HepG2 (cell line): ENCODE measurements around the gene PDK2. TPM values are rescaled to one million over a fixed set of nuclear protein-coding genes. Genes with fewer than 3 reads are reported as not detected.

Source experiments
- HDAC1 ChIP-seq: sonication (generic); formaldehyde crosslinking; IDR thresholded peaks from 2 replicates; pipeline ENCODE4 v1.5.1; 2020; ENCODE audit warnings: mild to moderate bottlenecking, missing genetic modification reagents
- HNF4G ChIP-seq, 2 experiments: sonication (generic) in 1 of 2; formaldehyde crosslinking in 1 of 2; IDR thresholded peaks; 2 replicates each; pipeline versions ENCODE4 v1.4.0 to v1.6.1; 2011 to 2020; ENCODE audit warnings: borderline replicate concordance in 2 of 2, low read depth in 2 of 2, mild to moderate bottlenecking in 2 of 2, low read length in 1 of 2, missing genetic modification reagents in 1 of 2, moderate library complexity in 1 of 2
- IKZF1 ChIP-seq: fragments of 450-650 bp; IDR thresholded peaks from 2 replicates; pipeline ENCODE4 v1.7.1; 2016
- IRF1 ChIP-seq: sonication (generic); formaldehyde crosslinking; IDR thresholded peaks from 2 replicates; pipeline ENCODE4 v1.4.0; 2020; ENCODE audit warnings: low read depth, mild to moderate bottlenecking, missing genetic modification reagents
- KLF11 ChIP-seq: IDR thresholded peaks from 2 replicates; pipeline ENCODE4 v1.6.1; 2016; ENCODE audit warnings: missing compliant biosample characterization
- LCORL ChIP-seq, 2 experiments: fragments of 450-650 bp in 1 of 2; sonication (generic) in 1 of 2; formaldehyde crosslinking in 1 of 2; IDR thresholded peaks; 2 replicates each; pipeline versions ENCODE4 v1.5.0 to v1.6.1; 2017 to 2020; ENCODE audit warnings: antibody characterized with exemption in 1 of 2, missing genetic modification reagents in 1 of 2
- MLLT10 ChIP-seq: sonication (generic); formaldehyde crosslinking; IDR thresholded peaks from 2 replicates; pipeline ENCODE4 v1.4.0; 2020; ENCODE audit warnings: missing genetic modification reagents
- NFIB ChIP-seq: sonication (generic); formaldehyde crosslinking; IDR thresholded peaks from 2 replicates; pipeline ENCODE4 v1.9.0; 2021; ENCODE audit warnings: missing genetic modification reagents, mild to moderate bottlenecking, borderline replicate concordance
- NKX3-1 ChIP-seq: sonication (generic); formaldehyde crosslinking; IDR thresholded peaks from 2 replicates; pipeline ENCODE4 v1.5.0; 2020; ENCODE audit warnings: missing genetic modification reagents
- SP4 ChIP-seq: sonication (generic); formaldehyde crosslinking; IDR thresholded peaks from 2 replicates; pipeline ENCODE4 v1.8.1; 2023; ENCODE audit warnings: mild to moderate bottlenecking, missing genetic modification reagents
- TP53 ChIP-seq: sonication (generic); formaldehyde crosslinking; conservative IDR thresholded peaks from 2 replicates; pipeline ENCODE4 v1.4.0; 2020; ENCODE audit warnings: missing genetic modification reagents
- ZNF160 ChIP-seq: sonication (generic); formaldehyde crosslinking; IDR thresholded peaks from 2 replicates; pipeline ENCODE4 v1.8.0; 2022; ENCODE audit warnings: mild to moderate bottlenecking, inconsistent platforms, missing genetic modification reagents
- ZNF496 ChIP-seq: sonication (generic); formaldehyde crosslinking; IDR thresholded peaks from 2 replicates; pipeline ENCODE4 v1.8.1; 2023; ENCODE audit warnings: mild to moderate bottlenecking, moderate library complexity, missing genetic modification reagents; ENCODE audit not compliant: insufficient replicate concordance
- ZSCAN30 ChIP-seq: sonication (generic); formaldehyde crosslinking; IDR thresholded peaks from 2 replicates; pipeline ENCODE4 v1.5.0; 2020; ENCODE audit warnings: mild to moderate bottlenecking, missing genetic modification reagents
- ZXDC ChIP-seq: sonication (generic); formaldehyde crosslinking; IDR thresholded peaks from 2 replicates; pipeline ENCODE4 v1.5.0; 2020; ENCODE audit warnings: mild to moderate bottlenecking, missing genetic modification reagents
- polyA plus RNA-seq, 8 experiments: library from polyadenylated mRNA; depleted of rRNA in 3 of 8; stranded (reverse) in 7 of 8; unstranded in 1 of 8; fragments of >200 nt; fragmentation: Illumina TruSeq in 4 of 8; extraction: Trizol in 4 of 8; gene quantifications; 2 replicates each; pipeline versions ENCODE4 v1.2.1 to v1.2.3, GENCODE V29; 2011 to 2016; ENCODE audit warnings: low read depth in 4 of 8, missing spikeins in 1 of 8, mixed read lengths in 1 of 8; ENCODE audit not compliant: insufficient read depth in 1 of 8
- total RNA-seq, 5 experiments: library from RNA; depleted of rRNA; stranded (reverse); fragments of >200 nt; fragmentation: Illumina TruSeq; extraction: Trizol; gene quantifications; 2 replicates each; pipeline ENCODE4 v1.2.3, GENCODE V29; 2016; ENCODE audit warnings: low read depth in 1 of 5
- TF ChIP-seq, protein P1 (sequence below): IDR thresholded peaks from 2 replicates; pipeline ENCODE4 v1.6.1; 2012; ENCODE audit warnings: inconsistent platforms
- TF ChIP-seq, protein P2 (sequence below): sonication (generic); formaldehyde crosslinking; IDR thresholded peaks from 2 replicates; pipeline ENCODE4 v1.9.0; 2021; ENCODE audit warnings: missing genetic modification reagents, mild to moderate bottlenecking, borderline replicate concordance
- TF ChIP-seq, protein P3 (sequence below): sonication (generic); formaldehyde crosslinking; IDR thresholded peaks from 2 replicates; pipeline ENCODE4 v1.4.0; 2020; ENCODE audit warnings: mild to moderate bottlenecking, missing genetic modification reagents
- TF ChIP-seq, protein P4 (sequence below): fragments of 450-650 bp; IDR thresholded peaks from 2 replicates; pipeline ENCODE4 v1.6.1; 2017; ENCODE audit warnings: mild to moderate bottlenecking

The PDK2 gene
- total and polyA plus RNA-seq, 2 of the 13 experiments (the other 11 are each of a cell fraction or from before 2014, with no cell fraction given), result 18.5 to 59.7 TPM

- TF ChIP-seq, protein P1, sequence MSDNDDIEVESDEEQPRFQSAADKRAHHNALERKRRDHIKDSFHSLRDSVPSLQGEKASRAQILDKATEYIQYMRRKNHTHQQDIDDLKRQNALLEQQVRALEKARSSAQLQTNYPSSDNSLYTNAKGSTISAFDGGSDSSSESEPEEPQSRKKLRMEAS, result peak; percentile 34; the same call in 1 of the 2 replicates
- TF ChIP-seq KLF11 (CRISPR knock-in tag) (0 out of 2 replicates have a peak, but pooled peaks have one; percentile 37), NKX3-1 (CRISPR knock-in tag) (no peak), NFIB (CRISPR knock-in tag) (no peak), SP4 (CRISPR knock-in tag) (peak; percentile 50; the same call in 1 of the 2 replicates), ZNF160 (CRISPR knock-in tag) (no peak), ZSCAN30 (CRISPR knock-in tag) (no peak), HDAC1 (CRISPR knock-in tag) (peak; percentile 62), TP53 (CRISPR knock-in tag) (no peak), HNF4G (IDR thresholded peaks at IDR 0.05; ENCODE audit: borderline replicate concordance, low read depth, low read length) (peak; percentile 76; the same call in 1 of the 2 replicates), HNF4G (CRISPR knock-in tag; IDR thresholded peaks at IDR 0.05; ENCODE audit: borderline replicate concordance, low read depth) (no peak), LCORL (IDR thresholded peaks at IDR 0.05) (peak; percentile 74; the same call in 1 of the 2 replicates), LCORL (CRISPR knock-in tag; IDR thresholded peaks at IDR 0.05) (peak; percentile 94), IKZF1 (no peak), ZNF496 (CRISPR knock-in tag) (no peak), ZXDC (CRISPR knock-in tag) (no peak), MLLT10 (CRISPR knock-in tag) (no peak), IRF1 (CRISPR knock-in tag) (no peak)
- TF ChIP-seq, protein P2, sequence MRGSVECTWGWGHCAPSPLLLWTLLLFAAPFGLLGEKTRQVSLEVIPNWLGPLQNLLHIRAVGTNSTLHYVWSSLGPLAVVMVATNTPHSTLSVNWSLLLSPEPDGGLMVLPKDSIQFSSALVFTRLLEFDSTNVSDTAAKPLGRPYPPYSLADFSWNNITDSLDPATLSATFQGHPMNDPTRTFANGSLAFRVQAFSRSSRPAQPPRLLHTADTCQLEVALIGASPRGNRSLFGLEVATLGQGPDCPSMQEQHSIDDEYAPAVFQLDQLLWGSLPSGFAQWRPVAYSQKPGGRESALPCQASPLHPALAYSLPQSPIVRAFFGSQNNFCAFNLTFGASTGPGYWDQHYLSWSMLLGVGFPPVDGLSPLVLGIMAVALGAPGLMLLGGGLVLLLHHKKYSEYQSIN (CRISPR knock-in tag), result no peak
- TF ChIP-seq, protein P3, sequence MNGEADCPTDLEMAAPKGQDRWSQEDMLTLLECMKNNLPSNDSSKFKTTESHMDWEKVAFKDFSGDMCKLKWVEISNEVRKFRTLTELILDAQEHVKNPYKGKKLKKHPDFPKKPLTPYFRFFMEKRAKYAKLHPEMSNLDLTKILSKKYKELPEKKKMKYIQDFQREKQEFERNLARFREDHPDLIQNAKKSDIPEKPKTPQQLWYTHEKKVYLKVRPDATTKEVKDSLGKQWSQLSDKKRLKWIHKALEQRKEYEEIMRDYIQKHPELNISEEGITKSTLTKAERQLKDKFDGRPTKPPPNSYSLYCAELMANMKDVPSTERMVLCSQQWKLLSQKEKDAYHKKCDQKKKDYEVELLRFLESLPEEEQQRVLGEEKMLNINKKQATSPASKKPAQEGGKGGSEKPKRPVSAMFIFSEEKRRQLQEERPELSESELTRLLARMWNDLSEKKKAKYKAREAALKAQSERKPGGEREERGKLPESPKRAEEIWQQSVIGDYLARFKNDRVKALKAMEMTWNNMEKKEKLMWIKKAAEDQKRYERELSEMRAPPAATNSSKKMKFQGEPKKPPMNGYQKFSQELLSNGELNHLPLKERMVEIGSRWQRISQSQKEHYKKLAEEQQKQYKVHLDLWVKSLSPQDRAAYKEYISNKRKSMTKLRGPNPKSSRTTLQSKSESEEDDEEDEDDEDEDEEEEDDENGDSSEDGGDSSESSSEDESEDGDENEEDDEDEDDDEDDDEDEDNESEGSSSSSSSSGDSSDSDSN (CRISPR knock-in tag), result no peak; the same call in 1 of the 2 replicates
- TF ChIP-seq, protein P4, sequence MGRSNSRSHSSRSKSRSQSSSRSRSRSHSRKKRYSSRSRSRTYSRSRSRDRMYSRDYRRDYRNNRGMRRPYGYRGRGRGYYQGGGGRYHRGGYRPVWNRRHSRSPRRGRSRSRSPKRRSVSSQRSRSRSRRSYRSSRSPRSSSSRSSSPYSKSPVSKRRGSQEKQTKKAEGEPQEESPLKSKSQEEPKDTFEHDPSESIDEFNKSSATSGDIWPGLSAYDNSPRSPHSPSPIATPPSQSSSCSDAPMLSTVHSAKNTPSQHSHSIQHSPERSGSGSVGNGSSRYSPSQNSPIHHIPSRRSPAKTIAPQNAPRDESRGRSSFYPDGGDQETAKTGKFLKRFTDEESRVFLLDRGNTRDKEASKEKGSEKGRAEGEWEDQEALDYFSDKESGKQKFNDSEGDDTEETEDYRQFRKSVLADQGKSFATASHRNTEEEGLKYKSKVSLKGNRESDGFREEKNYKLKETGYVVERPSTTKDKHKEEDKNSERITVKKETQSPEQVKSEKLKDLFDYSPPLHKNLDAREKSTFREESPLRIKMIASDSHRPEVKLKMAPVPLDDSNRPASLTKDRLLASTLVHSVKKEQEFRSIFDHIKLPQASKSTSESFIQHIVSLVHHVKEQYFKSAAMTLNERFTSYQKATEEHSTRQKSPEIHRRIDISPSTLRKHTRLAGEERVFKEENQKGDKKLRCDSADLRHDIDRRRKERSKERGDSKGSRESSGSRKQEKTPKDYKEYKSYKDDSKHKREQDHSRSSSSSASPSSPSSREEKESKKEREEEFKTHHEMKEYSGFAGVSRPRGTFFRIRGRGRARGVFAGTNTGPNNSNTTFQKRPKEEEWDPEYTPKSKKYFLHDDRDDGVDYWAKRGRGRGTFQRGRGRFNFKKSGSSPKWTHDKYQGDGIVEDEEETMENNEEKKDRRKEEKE, result no peak
Observed at GRCh38 chr17:50147841-50148225, 52.7 kb downstream of the PDK2 start (continued).
